Non-pigmented ciliary epithelial cell (primary cell): ENCODE data around the gene SUCLG2.

Experiments used
- DNase-seq: peaks from one replicate; pipeline ENCODE4 v3.0.0-alpha.2; 2010; ENCODE audit warnings: low read depth

The SUCLG2 gene

GRCh38 chr3:67458896-67459530, 195.4 kb downstream of the SUCLG2 start:
- no peak for DNase-seq

GRCh38 chr3:67458408-67458807, 196.0 kb downstream of the SUCLG2 start:
- no peak for DNase-seq

- no peak for DNase-seq
Observed at GRCh38 chr3:67453628-67454027, 200.8 kb downstream of the SUCLG2 start.

DNA sequence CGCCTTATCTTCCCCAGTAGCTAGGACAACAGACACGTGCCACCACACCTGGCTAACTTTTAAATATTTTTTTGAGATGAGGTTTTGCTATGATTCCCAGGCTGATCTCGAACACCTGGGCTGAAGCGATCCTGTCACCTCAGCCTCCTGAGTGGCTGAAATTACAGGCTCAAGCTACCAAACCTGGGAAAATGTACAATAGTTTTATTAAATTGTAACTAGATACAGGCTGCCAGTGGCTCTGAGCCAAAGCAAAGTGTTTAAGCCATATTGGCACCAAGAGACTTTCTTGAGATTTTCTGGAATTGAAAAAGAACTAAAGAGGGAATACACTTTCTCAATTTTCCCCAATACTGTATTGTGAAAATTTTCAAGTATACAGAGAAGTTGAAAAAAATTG, 204.3 kb downstream of the SUCLG2 start:
- DNase-seq = no peak

GRCh38 chr3:67447393-67447792, 207.0 kb downstream of the SUCLG2 start:
- no peak for DNase-seq

GRCh38 chr3:67437789-67438188, 216.6 kb downstream of the SUCLG2 start:
- DNase-seq = no peak

DNA sequence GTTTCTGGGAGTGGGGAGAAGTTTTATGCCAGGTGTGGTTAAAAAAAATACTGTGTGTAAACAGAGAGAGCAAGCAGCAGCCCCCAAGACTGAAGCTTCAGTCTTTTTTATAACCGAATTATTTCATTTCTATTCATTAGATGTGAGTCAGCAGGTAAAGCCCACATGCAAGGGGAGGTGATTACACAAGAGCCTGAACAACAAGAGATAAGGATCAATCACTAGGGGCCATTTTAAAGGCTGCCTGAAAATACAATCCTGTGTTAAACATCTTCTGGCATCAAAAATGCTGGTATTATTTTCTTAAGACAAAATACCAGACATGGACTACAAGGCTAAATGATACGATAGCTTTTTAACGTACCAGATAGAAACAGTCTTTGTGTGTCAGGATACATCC, 217.3 kb downstream of the SUCLG2 start:
- DNase-seq = no peak

DNA sequence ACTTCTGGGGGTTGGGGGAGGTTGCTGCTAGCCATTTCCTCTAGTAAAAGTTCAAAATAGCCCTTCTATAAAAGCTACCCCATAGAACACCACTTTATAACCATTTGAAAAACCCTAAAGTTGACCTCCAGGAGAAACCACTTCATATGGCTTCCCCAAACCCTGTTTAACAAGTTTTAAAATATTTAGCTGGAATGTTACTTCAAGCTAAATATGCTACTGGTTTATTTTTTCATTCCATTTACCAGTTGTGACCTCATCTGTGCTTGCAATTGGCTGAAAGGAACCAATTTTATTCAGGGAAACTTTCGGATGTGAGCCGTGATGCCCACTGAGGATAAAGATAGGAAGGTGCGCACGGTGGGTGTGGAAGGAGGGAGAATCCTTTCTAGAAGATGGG, 221.3 kb downstream of the SUCLG2 start:
- no peak for DNase-seq

DNA sequence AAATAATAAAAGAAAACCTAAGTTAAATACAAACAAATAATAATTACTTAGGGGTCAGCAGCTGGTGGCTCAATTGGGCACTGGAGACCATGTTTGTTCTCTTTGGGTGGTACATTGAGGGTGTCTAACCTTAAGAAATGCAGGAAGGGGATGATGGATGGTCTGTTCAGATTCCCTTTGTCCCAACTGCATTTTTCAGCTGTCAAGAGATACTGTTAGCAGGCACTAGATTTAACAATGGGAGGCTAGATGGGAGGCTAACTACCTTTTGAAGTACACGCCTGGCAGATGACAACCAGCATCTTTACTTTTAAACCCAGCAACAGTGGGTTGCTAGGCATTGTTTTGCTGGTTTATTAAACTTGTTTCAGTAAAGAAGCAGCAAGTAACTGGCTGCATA, 222.5 kb downstream of the SUCLG2 start:
- DNase-seq = no peak

DNA sequence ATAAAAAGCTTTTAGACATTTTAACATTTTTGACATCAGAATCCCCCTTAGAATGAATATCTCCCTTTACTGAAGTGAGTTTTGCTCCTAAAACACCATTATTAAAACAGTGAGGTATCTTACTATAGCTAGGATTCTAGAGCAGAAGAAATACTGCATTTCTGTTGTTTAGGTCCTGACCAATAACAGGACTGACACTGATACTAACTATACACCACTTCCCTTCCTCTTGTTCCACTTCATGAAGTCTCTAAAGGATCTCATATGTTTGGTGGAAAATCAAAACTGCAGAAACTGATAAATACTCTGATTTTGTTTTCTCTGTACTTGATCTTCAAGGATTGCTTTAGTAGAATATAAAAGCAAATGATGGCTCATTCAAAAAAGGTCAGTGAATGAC, 230.7 kb downstream of the SUCLG2 start:
- DNase-seq = no peak

GRCh38 chr3:67421912-67422311, 232.5 kb downstream of the SUCLG2 start:
- no peak for DNase-seq

DNA sequence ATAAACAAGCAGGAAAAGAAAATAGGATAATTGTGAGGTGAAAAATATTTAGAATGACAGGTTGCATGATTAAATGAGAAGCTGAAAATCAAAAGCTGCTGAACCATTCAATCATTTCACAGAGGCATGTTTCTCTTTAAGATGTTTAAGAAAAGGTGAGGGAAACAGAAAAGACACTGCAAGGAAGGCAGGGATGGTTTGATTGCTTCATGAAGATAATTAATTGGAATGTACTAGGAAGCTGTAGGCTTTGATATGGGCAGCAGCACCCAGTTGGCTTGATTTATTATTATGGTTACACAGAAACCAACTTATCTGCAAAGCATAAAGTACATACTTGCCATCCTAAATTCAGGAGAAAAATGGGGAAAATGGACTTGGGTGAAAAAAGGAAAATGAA, 234.6 kb downstream of the SUCLG2 start:
- DNase-seq = no peak

DNA sequence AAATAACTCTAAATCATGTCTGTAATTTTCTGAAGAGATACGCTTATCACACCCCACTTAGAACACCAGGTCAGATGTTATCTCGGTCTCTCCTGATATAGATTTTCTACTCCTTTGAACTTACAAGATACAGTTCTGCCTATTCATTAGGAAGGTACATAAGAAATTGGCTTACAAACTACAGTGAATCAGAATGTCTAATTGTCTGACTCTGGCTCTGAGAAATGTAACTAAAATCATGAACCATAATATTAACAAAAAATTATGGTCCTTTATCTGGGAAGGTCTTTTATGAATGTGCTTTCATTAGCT, 235.2 kb downstream of the SUCLG2 start:
- DNase-seq = no peak

- no peak for DNase-seq
Observed at GRCh38 chr3:67418426-67419217, 235.8 kb downstream of the SUCLG2 start.

- DNase-seq = no peak
Observed at GRCh38 chr3:67416703-67417102, 237.7 kb downstream of the SUCLG2 start.

DNA sequence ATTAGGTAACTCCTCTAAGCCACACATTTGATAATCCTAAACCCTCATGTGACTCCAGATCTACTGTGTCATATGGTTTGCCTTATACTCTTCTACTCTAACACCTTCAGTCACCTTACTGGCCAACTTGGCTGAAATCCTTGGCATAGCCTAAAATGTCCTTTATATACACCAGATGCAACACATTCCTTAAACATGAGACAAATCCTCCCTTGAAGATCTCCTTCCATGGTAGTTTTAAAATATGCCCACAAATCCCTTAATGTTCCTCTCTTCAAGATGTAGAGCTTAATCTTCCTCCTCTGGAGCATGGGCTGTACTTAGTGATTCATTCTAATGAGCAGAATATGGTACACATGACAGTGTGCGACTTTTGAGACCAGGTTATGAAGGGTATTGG, 238.9 kb downstream of the SUCLG2 start:
- no peak for DNase-seq

DNA sequence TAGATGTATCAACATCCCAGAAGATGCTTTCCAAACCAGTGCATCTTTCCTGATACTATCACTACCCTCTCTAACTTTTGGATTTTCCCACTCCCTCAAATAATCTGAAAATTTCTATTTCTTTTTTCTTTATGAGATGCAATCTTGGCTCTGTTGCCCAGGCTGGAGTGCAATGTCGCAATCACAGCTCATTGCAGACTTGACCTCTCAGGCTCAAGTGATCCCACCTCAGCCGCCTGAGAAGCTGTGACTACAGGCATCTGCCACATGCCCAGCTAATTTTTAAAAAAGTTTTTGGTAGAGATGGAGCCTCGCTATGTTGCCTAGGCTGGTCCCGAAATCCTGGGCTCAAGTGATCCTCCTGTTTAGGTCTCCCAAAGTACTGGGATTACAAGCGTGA, 239.7 kb downstream of the SUCLG2 start:
- no peak for DNase-seq

- no peak for DNase-seq
Observed at GRCh38 chr3:67405193-67405592, 249.2 kb downstream of the SUCLG2 start.

DNA sequence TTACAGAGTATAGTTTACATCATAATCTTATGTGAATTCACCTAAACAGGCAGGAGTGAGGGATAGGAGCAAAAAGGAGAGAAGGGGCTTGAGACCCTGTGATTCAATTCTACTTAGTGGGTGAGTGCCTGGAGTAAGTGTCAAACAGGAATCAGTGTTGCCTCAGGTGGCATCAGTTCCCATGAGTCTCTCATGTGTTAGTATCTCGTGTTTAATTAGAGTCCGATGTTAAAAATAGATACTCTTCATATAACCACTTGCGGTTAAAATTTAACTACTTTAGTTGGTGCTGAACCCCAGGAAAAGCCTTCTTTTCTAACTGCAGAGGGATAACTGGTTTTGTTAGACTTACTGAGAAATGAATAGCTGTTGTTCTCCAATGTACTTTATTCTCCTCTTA, 251.5 kb downstream of the SUCLG2 start:
- no peak for DNase-seq

GRCh38 chr3:67401921-67402320, 252.5 kb downstream of the SUCLG2 start:
- DNase-seq = no peak

DNA sequence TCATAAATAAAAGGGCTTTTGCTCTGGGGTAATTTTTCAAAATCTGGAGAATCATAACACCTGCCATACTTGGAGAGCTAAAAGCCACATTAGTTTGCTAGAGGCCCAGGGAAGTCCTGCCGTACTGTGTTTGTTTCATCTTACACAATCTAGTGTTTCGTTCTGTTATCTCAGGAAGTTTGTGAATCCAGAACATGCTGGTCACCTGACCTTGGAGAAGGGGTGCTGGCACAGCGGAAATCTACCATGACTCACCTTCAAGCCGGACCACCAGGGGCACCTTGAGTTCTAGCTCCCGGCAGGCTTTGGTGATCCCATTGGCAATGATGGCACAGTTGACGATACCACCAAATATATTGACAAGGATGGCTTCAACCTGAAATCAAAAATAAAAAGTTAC, 253.9 kb downstream of the SUCLG2 start:
- DNase-seq = no peak

DNA sequence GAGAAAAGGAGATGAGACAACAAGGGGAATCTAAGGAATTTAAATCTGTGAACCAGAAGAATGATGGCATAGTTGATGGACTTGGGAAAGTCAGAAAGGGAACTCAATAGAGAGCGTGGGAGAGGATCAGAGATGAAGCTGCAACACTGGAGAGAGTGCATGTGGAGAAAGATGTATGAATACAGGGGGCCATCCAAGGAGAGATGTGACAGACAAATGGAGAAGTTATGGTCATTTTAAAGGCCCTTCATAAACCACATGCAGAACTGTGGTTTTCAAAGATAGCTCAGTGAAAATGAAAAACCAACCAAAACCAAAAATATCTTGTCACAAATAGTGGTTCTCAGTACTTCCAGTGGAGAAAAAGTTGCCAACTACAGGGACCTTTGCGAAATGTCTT, 265.2 kb downstream of the SUCLG2 start:
- no peak for DNase-seq

- DNase-seq = no peak
Observed at GRCh38 chr3:67388738-67389137, 265.7 kb downstream of the SUCLG2 start.

DNA sequence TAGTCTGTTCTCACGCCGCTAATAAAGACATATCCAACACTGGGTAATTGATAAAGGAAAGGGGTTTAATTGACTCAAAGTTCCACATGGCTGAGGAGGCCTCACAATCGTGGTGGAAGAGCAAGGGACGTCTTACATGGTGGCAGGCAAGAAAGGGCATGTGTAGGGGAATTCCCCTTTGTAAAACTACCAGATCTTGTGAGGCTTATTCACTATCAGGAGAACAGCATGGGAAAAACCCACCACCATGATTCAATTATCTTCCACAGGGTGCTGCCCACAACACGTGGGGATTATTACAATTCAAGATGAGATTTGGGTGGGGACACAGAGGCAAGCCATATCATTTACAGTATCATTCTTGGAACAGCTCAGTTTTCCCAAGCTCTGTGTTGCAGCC, 268.0 kb downstream of the SUCLG2 start:
- DNase-seq = no peak
